AG04449 (cell line): ENCODE results near the gene NCOA7.

Source experiments
- CTCF ChIA-PET: fragments of 350-600 bp; formaldehyde crosslinking; extraction: SDS; loops from one replicate; lab custom pipeline; 2021; ENCODE audit warnings: antibody characterized with exemption; lab: Yijun Ruan, JAX
- POLR2A ChIA-PET: fragments of 400-600, 350-600 bp; formaldehyde crosslinking; extraction: SDS; loops from one replicate; lab custom pipeline; 2020; ENCODE audit warnings: antibody characterized with exemption, inconsistent platforms; lab: Yijun Ruan, JAX
- DNase-seq: peaks from one replicate; pipeline ENCODE4 v3.0.0-alpha.2; 2010; ENCODE audit warnings: low read depth, low spot score
- H3K4me3 ChIP-seq: 2 replicates; pipeline ENCODE4 v1.5.1; 2011; ENCODE audit warnings: low read depth, mild to moderate bottlenecking, control low read depth, low read length
- TF ChIP-seq, protein P1 (sequence below): IDR thresholded peaks from one replicate; pipeline ENCODE4 v1.5.1; 2011; ENCODE audit warnings: mild to moderate bottlenecking, moderate library complexity, low read length, control low read depth, inconsistent platforms; ENCODE audit not compliant: insufficient read depth; ENCODE audit errors: missing control alignments

Gene NCOA7, protein sequence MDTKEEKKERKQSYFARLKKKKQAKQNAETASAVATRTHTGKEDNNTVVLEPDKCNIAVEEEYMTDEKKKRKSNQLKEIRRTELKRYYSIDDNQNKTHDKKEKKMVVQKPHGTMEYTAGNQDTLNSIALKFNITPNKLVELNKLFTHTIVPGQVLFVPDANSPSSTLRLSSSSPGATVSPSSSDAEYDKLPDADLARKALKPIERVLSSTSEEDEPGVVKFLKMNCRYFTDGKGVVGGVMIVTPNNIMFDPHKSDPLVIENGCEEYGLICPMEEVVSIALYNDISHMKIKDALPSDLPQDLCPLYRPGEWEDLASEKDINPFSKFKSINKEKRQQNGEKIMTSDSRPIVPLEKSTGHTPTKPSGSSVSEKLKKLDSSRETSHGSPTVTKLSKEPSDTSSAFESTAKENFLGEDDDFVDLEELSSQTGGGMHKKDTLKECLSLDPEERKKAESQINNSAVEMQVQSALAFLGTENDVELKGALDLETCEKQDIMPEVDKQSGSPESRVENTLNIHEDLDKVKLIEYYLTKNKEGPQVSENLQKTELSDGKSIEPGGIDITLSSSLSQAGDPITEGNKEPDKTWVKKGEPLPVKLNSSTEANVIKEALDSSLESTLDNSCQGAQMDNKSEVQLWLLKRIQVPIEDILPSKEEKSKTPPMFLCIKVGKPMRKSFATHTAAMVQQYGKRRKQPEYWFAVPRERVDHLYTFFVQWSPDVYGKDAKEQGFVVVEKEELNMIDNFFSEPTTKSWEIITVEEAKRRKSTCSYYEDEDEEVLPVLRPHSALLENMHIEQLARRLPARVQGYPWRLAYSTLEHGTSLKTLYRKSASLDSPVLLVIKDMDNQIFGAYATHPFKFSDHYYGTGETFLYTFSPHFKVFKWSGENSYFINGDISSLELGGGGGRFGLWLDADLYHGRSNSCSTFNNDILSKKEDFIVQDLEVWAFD

DNA sequence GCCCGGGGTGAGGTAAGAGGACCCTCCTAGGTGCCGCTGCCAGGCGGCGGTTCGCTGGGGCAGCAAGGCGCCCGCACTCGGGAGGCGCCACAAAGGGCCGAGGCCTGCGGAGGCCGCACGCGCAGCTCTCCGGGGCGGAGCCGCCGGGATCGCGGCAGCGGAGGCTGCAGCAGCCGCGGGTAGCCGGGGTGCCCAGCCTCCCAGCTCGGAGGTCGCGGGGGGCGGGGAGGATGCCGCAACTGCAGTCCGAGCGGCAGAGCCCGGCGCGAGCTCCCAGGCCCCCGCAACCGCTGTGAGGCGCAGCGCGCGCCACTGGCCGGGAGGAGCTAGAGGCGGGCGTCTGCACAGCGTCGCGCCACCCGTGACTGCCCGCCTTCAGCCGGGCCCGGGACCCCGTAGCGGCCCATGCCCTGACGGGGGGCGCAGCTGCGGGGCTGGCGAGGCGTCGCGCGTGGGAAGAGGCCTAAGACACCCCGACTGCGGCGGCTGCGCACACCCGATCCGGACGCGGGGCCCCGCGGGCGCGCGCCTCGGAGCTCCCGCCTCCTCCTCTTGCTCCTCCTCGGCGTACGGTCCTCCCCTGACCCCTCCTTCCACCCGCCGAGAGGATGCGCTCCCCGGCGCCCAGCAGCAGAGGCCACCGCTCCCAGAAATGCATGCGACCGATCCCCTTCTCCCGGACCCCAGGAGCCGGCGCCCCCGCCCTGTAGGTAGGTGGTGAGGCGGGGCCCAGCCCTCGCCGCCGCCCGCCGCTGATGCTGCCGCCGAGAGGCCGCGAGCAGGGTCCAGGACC is at the start of gene NCOA7:
Gene NCOA7, plus strand, starts transcription at position 603 of the 793 bp plus-strand sequence. CDS start 24,395 bp downstream, outside the sequence.
- POLR2A ChIA-PET = interaction anchor here (0.8 to 2.4 kb wide), 8 partner anchors 8 to 489 kb away, joined by 3 to 39 read pairs (median 4); partner anchors contain the start of genes HDDC2 and TRMT11
- TF ChIP-seq, protein P1, sequence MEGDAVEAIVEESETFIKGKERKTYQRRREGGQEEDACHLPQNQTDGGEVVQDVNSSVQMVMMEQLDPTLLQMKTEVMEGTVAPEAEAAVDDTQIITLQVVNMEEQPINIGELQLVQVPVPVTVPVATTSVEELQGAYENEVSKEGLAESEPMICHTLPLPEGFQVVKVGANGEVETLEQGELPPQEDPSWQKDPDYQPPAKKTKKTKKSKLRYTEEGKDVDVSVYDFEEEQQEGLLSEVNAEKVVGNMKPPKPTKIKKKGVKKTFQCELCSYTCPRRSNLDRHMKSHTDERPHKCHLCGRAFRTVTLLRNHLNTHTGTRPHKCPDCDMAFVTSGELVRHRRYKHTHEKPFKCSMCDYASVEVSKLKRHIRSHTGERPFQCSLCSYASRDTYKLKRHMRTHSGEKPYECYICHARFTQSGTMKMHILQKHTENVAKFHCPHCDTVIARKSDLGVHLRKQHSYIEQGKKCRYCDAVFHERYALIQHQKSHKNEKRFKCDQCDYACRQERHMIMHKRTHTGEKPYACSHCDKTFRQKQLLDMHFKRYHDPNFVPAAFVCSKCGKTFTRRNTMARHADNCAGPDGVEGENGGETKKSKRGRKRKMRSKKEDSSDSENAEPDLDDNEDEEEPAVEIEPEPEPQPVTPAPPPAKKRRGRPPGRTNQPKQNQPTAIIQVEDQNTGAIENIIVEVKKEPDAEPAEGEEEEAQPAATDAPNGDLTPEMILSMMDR = peak; percentile 11
- CTCF ChIA-PET = interaction anchor here (0.5 to 15.5 kb wide), 30 partner anchors 9 to 1400 kb away, joined by 3 to 241 read pairs (median 4); partner anchors contain the start of genes HINT3 and TRMT11
- peak within 1 kb of the TSS; percentile 72 for H3K4me3 ChIP-seq
- DNase-seq = no peak

DNA sequence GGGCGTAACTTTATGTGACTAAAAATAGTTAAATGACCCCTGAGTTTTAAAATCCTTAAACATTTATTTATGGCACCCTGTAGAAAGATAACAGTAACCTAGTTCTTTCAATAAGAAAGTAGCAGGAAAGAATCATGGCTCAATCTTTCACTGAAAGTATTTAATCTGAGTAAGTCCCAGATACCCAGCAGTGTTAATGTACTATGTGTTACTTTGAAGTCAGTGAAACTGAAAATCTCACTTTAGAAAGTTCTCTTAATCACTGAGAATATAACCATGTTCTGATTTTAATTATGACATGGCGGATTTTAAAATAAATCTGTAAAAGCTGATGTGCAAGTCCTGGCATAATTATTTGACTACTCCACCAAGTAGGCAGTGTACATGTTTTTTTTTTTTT is 49.4 kb upstream of the NCOA7 start:
- no peak for DNase-seq
- no peak overlapping the region for H3K4me3 ChIP-seq
- ChIA-PET CTCF (no interaction called here), POLR2A (no interaction called here)
- TF ChIP-seq, protein P1 = no peak

DNA sequence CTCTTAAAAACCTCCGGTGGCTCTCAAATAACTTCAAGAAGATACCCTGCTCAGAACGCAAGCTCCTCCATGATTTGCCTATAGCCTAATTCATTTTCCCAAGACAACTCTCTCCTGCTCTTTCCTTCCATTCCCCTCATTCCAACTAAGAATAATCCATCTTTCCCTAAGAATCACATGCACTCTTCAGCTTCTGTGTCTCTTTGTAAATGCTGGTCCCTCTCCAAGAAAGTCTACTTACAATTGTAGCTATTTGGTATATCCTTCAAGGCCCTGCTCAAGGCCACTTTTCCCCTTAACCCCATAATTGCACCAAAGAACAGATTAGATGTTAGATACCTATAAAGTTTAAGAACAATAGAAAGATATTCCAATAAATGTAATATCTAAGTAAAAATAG is 48.7 kb upstream of the NCOA7 start:
- H3K4me3 ChIP-seq = no peak overlapping the region
- no peak for DNase-seq
- TF ChIP-seq, protein P1 = no peak
- CTCF ChIA-PET = no interaction called here
- POLR2A ChIA-PET = no interaction called here

DNA sequence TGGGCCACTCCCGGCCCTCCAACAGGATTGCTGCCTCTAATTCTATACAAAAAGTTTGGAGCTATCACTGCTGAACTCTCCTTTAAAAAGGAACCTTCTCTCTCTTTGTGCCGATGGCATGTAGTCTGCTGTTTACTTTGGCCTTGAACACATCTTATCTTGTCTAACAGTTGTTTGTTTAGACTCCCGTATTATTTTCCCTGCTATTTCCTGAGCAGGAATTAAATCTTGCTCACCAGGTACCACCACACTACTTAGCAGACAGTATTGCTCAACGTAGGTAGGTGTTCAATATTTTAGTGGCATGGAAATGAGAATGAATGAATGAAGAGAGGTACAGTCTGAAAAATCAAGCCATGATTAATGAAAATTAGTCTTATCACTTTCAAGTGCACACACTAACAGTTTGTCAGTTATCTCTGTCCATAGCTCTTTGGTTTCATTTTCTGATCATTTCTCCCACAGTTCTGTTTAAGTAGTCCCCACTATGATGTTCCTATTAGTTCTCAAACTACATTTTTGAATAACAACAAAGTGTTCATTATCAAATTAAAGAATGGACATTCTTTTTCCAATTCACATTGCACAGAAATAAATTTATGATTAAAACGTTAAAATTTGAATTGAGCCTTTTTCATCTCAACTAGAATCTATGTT is 48.2 kb upstream of the NCOA7 start:
- no peak for DNase-seq
- ChIA-PET POLR2A (no interaction called here), CTCF (no interaction called here)
- no peak overlapping the region for H3K4me3 ChIP-seq
- TF ChIP-seq, protein P1 = no peak

DNA sequence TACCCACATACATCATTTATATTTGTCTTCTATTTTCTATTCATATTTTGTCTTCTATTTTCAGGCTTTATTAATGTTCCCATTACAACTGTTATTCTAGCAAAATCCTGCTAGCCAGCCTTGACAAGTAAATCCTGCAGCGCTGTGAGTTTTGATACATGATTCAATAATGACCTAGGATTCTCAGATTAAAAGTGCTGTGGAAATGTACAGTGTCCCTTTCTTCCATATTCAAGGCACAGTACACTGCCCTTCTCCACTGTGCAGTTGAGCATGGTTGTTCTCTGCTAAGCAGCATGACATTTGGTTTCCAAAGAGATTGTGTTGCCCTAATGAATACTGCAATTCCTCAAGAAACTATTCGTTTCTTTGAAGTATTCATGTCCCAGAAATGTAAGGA is 47.2 kb upstream of the NCOA7 start:
- H3K4me3 ChIP-seq = no peak overlapping the region
- CTCF ChIA-PET = no interaction called here
- POLR2A ChIA-PET = no interaction called here
- TF ChIP-seq, protein P1 = no peak
- DNase-seq = no peak
